Measurements from ENCODE around the gene SLC26A11.
"Not testable (repeated sequence)": the region's sequence is repeated elsewhere in the genome, so short reads cannot be mapped to it uniquely, and the experiment has no call there.

SLC26A11 gene

DNA sequence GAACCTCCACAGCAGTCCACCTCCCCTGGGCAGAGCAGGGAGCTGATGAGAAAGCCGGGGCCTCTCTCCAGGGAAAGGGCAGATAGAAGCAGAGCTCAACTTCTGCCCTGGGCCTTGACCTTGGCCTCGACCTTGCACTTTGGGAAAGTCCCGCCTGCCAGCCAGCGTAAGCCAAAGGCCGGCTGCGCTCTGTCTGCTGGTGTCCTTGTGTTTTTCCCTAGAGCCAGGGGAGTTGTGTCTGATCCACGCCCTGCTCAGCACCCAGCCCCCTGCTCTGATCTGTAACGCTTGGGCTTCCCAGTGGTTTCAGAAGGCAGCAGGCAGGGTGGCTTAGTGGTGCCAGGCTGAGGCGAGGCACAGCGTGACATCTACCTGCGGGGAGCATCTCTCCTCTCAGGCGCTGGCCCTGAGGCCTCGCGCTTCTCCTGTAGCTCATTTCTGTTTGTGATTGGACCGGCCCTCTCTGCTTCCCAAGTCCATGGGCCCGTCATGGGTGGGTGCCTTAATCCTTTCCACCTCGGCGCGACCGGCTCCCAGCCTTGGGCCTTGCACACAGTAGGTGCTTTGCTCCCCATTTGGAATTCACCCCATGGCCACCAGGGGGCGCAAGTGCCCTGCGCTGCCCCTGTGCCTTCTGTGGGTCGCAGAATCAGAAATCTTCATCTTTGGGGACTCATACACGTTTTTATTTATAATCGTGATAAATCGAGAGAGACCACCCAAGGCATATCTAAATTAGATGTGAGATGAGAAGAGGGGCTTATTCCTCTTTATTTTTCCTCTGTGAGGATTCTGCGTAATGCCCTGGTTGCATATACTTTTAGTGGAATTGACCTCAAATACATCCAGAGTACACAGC, 24.3 kb upstream of the SLC26A11 start:
- DNase-seq (ENCODE audit: low read depth in 2 of 2): peak; percentile 27 to 30

DNA sequence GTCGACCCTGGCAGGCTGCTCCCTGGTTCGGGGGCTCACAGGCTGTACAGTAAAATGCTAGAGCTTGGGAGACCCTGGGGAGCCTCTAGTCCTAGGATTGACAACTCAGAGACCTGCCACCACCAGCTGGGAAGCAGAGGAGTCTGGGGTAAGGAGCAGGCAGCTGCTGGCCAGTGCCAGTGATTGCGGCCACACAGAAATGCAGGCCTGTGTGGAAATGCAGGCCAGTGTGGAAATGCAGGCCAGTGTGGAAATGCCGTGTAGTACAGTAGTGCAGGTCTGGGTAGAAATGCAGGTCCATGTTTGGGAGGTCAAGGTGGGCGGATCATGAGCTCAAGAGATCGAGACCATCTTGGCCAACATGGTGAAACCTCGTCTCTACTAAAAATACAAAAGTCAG, 23.6 kb upstream of the SLC26A11 start:
- no peak for DNase-seq (ENCODE audit: low read depth in 2 of 2)

DNA sequence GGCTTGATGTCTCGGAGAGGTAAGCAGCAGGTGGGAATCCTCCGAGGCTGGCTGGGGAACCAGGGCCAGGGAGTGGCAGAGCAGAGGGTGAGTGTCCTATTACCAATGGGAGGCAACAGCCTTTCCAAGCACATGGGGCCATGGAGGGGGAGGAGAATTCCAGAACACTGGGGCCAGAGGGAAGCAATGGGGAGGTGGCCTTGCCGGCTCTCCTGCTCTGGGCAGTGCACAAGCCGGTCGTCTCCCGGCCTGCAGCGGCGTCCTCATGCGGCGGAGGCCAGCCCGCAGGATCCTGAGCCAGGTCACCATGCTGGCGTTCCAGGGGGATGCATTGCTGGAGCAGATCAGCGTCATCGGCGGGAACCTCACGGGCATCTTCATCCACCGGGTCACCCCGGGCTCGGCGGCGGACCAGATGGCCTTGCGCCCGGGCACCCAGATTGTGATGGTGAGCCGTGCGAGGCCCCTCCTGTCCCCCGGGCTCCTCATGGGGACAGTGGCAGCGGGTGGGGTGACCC, 22.0 kb upstream of the SLC26A11 start:
- no peak for DNase-seq (ENCODE audit: low read depth in 2 of 2)

DNA sequence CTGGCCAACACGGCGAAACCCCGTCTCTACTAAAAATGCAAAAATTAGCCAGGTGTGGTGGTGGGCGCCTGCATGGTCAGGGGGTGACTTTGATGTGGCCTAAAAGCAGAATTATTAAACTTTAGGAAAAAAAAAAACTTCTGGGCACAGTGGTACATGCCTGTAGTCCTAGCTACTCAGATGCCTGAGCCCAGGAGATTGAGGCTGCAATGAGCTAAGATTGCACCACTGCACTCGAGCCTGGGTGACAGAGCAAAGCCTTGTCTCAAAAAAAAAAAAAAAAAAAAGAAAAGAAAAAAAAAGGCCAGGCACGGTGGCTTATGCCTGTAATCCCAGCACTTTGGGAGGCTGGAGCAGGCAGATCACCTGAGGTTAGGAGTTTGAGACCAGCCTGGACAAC, 20.9 kb upstream of the SLC26A11 start:
- DNase-seq (ENCODE audit: low read depth in 2 of 2): not testable (repeated sequence)

DNA sequence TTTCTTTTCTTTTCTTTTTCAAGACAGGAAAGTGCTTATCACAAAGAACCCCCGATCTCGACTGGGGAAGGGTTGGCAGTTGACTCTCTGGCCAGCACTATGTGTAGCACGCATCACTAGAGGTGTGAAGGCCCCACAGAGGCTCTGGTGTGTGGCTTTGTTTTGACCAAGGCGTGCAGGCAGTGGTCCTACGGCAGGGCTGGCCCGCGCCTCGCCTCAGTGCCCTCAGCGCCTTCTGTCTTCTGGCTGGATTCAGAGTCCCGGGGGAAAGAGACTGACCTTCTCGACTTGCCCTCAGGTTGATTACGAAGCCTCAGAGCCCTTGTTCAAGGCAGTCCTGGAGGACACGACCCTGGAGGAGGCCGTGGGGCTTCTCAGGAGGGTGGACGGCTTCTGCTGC, 18.8 kb upstream of the SLC26A11 start:
- no peak for DNase-seq (ENCODE audit: low read depth in 2 of 2)

DNA sequence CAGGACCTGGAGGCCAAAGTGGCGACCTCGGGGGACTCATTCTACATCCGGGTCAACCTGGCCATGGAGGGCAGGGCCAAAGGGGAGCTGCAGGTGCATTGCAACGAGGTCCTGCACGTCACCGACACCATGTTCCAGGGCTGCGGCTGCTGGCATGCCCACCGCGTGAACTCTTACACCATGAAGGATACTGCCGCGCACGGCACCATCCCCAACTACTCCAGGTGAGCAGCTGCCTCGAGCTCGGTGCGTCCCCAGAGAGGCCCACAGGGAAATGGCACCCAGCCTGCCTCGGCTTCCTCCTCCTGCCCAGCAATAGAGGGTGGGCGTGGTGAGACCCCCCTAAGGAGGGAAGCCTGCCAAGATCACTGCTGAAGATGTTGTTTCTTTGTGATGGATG, 18.0 kb upstream of the SLC26A11 start:
- DNase-seq (ENCODE audit: low read depth in 2 of 2): no peak

DNA sequence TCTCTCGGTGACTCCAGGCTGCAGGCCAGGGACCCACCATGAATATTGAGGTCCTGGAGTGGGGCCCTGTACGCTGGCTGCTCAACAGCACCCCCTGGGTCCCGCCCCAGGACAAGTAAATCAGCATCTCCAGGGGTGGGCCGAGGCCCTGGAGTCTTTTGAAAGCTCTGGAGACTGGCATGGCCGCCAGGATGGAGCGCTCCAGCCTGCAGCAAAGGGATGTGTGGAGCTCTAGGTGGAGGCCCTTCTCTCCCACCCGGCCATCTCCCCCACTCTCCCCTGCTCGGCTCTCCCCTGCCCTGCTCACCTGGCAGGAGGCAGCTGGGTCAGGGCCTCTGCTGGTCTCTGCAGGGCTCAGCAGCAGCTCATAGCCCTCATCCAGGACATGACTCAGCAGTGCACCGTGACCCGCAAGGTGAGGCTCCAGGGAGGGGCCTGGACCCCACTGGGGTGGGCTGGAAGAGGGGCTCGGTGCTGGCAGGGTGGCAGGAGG, 16.7 kb upstream of the SLC26A11 start:
- DNase-seq (ENCODE audit: low read depth in 2 of 2): no peak

DNA sequence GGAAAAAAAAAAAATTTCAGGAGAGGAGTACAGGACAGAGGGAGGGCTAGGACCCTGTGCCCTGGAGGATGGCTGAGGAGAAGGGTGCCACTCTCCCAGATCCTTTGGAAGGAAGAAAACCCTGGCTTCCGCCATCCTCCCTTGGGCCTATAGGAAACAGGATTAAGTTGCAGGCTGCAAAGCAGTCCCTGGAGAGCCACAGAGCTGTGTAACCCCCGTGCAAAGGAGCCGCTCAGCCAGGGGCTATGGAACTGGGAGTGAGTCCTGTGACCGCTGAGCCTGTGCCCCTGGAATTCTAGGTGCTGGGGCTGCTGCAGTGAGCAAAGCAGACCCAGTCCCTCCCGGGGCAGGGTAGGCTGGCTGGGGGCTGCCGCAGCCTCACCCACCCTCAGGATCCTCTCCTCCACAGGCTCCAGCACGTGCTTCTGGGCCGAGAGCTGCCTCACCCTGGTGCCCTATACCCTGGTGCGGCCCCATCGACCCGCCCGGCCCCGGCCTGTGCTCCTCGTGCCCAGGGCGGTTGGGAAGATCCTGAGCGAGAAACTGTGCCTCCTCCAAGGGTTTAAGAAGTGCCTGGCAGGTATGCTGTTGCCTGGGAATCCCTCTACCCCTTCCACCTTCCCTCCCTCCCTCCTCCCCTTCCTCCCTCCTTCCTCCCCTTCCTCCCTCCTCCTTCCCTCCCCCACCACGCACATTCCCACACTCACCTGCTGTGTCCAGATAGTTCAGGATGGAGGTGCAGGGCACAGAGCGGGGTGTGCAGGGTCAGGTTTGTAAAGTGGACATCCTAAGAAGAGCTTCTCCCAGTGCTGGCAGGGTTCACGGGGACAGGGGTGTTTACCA, 15.4 kb upstream of the SLC26A11 start:
- DNase-seq (ENCODE audit: low read depth in 2 of 2): no peak

DNA sequence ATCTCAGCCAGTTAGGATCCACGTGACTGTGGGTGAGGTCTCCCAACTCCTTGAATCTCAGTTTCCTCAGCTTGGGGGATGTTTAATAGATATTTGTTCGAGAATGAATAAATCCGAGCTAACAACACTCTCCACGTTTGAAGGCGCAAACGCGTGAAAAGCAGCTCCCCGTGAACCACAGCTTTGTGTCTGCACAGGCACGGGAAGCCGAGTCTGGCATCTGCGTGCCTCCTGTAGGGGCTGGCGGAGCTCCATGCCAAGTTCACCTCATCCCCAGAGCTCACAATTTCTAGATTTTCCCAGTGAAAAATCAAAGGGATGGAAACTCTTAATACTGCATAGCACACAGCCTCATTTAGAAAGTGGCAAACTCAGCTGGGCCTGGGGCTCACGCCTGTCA, 14.4 kb upstream of the SLC26A11 start:
- no peak for DNase-seq (ENCODE audit: low read depth in 2 of 2)

DNA sequence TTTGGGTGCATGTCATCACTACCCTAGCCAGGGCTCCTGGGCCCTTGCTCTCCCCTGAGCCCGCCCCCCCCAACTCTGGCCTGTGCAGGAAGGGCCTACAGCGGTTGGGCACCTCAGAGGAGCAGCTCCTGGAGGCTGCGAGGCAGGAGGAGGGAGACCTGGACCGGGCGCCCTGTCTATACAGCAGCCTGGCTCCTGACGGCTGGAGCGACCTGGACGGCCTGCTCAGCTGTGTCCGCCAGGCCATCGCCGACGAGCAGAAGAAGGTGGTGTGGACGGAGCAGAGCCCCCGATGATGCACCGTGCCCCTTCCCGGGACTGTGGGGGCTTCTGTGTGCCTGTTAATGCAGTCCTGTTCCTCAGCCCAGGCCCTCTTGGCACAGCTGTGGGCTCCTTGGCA, 12.2 kb upstream of the SLC26A11 start:
- no peak for DNase-seq (ENCODE audit: low read depth in 2 of 2)

DNA sequence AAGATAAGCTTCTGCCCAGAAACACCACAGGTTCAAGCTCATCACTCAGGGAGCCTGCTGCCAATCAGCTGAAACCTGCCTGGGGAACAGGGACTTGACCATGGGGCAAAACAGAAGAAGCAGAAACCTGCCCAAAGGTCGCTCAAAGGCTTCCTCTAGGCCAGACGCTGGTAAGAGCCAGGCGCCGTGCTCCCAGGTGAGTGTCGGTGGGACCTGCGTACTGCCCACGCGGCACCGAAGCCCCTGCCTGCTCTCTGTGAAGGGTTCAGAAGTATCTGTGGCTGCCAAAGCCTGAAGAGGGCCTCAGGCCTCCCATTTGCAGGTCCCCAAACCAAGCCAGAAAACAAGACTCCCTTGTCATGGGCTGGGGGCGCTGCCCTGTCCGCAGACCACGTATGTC, 10.5 kb upstream of the SLC26A11 start:
- no peak for DNase-seq (ENCODE audit: low read depth in 2 of 2)

DNA sequence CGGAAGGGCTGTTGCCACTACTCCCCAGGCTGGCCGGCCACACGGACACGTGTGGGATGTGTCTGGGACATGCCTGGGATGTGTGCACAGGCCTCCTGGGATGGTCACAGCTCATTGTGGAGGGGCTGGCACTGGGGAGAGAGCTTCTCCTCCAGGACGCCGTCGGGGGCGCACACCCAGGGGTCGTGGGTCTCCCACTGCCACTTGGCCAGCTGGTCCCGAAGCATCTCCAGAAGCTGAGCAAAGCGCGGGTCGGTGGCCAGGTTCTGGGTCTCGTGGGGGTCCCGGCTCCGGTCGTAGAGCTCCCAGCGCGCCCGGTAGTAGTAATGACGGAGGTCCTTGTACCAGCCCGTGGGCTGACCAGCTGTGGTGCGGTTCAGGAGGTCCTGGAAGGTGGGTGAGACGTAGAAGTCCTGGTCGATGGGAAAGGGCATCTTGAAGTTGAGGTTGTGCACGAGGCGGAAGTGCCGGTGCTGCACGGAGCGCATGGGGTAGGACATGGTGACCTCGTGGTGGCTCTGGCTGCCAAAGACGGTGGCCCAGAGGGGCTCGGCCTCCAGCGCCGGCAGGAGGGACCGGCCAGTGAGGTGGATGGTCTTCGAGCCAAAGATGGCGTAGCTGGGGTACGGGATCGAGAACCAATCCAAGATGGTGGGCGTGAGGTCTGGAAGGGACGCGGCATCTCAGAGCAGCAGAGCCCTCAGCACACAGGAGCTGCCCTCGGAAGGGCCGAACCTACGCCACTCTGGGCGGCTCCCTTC, 9.7 kb upstream of the SLC26A11 start:
- no peak for DNase-seq (ENCODE audit: low read depth in 2 of 2)

DNA sequence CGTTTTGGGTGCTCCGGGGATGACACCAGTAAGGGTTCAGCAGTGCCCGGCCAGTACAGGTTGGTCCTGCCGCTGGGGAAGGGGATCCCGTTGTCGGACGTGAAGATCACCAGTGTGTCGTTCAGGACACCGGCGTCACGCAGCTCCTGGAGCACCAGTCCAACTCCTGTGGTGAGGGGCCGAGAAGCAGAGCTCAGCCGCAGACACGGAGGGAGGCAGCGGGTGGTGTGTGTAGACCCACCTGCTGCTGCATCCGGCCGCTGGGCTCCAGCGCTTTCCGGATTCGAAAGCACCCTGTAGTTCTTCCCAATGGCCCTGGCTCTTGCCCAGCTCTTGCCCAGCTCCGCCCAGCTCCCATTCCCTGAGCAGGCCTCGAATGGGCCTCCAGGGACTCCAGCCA, 8.1 kb upstream of the SLC26A11 start:
- no peak for DNase-seq (ENCODE audit: low read depth in 2 of 2)

DNA sequence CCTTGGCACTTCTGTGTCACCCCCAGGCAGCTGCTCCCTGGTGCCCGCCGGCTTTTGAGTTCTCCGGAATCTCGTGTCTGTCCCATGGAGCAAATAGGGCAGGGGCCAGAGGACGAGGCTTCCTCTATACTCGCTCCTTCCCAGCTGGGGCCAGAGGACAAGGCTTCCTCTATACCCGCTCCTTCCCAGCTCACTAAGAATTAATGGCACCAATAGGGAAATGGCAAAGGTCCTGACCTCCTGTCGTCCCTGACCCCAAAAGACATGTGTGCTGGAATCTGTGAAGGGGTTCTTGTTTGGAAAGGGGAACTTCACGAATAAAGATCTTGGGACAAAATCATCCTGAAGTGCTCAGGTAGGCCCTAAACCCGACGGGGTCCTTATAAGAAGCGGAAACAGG, 7.7 kb upstream of the SLC26A11 start:
- DNase-seq (ENCODE audit: low read depth in 2 of 2): no peak

DNA sequence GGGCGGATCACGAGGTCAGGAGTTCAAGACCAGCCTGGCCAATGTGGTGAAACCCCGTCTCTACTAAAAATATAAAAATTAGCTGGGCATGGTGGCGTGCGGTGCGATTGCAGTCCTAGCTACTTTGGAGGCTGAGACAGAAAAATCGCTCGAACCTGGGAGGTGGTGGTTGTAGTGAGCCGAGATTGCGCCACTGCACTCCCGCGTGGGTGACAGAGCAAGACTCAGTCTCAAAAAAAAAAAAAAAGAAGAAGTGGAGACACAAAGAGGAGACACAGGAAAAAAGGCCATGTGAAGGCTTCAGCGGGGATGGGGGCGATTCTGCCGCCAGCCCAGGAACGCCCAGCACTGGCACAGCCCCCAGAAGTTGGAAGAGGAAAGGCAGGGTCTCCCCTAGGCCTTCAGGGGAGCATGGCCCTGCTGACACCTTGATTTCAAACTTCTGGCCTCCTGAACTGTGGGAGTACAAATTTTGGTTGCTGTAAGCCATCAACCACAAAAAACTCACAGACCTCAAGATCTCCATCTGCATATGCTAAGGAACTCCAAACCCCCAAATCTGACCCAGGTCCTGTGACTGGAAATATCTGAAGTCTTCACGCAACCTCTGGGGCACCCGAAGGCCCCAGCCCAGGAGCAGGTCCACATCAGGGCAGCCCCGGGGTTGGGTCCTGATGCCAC, 7.1 kb upstream of the SLC26A11 start:
- no peak for DNase-seq (ENCODE audit: low read depth in 2 of 2)

DNA sequence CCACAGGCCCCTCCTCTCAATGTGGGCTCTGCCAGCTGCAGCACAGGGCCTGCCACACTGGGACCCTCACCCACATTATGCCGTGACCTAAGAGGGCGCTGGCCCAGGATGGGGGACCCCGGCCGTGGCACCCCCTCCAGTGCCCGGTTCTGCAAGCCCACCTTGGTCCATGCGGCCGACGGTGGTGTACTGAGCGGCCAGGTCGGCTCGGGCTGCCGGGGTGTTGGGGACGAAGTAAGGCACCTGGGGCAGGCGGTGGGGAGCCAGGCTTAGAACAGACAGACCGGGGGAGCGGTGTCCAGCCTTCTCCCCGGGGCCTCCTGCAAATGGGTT, 6.6 kb upstream of the SLC26A11 start:
- DNase-seq (ENCODE audit: low read depth in 2 of 2): no peak

DNA sequence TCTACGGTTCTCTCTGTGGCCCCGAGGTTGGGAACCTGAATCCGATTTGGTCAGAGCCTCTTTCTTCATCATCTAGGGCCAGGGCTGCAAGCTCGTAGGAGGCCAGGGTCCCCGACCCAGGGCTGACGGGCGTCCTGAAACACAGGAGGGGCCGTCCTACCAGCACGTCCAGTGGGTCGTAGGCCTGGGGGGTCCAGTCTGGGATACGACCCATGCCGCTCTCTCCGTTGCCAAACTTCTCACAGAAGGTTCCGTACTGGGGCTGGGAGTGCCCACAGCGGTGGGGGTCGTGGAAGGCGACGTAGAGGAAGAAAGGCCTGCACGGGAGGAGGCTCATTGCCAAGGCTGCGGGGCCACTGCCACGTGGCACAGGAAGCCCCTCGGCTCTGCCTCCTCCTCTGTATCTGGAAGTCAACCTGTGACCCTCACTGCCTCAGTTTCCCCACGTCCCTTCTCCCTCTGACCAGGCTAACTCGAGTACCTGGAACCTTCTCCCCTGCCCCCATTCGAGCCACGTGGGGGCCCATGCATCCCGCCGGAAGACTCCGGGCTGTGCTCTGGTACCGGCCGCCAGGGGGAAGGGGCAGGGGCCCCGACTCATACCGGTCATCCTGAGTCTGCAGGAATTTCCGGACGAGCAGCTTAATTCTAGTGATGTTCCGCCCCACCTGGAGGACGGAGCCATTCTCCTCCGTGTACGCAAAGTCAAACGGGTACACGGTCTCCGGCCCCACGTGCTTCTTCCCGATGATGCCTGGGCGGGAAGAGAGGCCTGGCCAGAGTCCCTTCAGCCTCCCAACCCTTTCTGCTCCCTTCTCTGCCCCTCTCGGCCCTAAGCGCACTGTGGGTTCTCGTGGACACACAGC, 6.0 kb upstream of the SLC26A11 start:
- DNase-seq (ENCODE audit: low read depth in 2 of 2): no peak

DNA sequence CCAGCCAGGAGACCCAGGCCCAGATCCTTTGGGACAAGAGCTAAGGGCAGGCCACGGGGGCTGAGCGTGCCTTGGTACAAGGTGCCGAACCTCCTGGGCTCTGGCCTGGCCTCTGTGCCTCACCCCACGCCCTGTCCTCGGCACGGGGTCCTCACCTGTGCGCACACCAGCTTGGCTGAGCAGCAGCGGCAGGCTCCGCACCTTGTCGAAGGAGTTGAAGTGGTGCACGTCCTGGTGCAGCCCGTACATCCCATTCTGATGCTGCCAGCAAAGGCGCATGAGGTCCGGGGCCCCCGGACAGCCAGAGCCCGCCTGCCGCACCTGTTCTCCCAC, 5.4 kb upstream of the SLC26A11 start:
- no peak for DNase-seq (ENCODE audit: low read depth in 2 of 2)

DNA sequence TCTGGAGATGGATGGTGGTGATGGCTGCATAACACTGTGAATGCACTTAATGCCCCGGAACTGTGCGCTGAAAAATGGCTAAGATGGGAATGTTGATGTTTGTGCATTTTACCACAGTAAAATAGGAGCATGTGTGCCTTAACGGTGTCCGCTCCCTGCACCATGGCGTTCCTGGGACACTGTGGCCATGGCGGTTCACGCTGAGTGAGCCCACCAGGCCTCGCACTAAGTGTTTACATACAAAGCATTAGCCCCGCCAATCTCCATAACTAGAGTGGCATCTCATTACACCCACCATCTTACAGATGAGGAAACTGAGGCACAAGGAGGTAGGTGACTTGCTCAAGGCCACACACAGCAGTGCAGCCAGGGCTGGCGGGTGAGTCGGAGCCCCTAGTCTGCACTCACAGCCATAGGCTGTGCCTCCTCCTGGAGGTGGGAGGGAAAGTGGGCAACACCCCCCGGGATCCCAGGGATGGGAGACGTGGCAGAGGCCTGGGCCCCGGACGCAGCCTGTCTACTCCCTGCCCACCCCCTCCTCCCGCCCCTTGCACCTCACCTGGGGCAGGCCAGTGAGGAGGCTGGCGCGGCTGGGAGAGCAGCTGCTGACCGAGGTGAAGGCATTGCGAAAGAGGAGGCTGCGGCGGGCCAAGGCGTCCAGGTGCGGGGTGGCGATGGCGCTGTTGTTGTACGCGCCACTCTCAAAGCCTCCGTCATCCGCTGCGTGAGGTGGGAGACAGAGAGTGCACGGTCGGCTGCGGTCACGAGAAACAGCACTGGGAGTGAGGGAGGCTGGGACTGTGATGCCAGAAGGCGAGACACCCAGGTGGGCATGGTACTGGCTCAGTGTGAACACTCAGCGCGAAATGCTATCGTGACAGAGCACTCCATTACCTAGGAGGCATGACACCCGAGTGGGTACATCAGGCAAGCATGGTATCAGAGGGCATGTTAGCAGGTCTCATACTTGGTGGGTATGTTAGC, 3.5 kb upstream of the SLC26A11 start:
- no peak for DNase-seq (ENCODE audit: low read depth in 2 of 2)
